Iris pigment epithelial cell (primary cell): ENCODE measurements around the gene MRPL40.
"Not testable (repeated sequence)": the region's sequence is repeated elsewhere in the genome, so short reads cannot be mapped to it uniquely, and the experiment has no call there.

Source experiments
- DNase-seq: peaks from one replicate; pipeline ENCODE4 v3.0.0-alpha.2; 2011; ENCODE audit warnings: low read depth

MRPL40 gene

DNA sequence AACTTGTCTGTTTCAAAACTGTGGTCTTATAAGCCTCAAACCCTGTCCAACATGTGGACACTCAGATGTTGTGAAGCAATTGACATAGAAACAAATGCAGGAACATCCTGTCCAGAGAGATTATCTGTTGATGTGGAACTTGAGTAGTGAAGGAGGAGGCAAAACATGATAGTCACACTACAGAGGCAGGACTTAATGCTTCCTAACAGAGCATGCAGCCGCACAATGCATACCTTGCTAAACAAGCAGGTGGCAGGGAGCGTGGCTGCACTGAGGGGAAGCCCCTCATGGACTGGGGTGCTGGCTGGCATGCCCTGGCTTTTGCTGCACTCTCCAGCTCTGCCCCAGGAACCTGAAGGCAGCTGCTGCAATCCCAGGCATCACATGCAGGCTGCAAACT, 9.8 kb downstream of the MRPL40 start:
- DNase-seq: peak; percentile 59

DNA sequence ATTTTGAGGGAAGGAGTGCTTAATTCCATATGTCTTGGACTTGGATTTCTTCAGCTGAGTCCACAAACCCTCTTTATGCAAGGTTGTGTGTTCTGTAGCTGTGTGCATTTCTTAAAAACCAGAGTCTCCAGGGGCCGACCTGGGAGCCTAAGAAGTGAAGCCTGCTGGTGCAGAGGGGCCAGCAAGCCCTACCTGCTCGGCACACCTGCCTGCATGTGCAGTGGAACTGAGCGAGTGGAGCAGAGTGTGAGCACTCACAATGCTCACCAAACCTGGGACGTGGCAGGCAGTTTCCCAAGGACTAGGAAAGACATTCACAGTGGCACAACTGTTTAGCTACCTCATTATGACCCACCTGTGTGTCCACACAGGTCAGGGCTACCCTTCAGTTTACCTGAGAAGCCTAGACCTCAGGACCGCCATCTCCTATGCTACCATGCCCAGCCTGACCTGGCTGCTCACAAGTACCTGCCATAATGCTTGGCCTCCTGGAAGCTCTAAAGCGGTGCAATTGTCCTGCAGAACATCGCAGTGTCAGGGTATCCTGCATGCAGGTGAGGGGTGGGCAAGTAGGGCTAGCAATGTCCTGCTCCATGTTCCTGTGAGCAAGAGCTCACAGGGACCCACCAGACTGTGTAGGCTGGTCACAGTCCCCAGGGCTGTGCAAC, 11.3 kb downstream of the MRPL40 start:
- no peak for DNase-seq

DNA sequence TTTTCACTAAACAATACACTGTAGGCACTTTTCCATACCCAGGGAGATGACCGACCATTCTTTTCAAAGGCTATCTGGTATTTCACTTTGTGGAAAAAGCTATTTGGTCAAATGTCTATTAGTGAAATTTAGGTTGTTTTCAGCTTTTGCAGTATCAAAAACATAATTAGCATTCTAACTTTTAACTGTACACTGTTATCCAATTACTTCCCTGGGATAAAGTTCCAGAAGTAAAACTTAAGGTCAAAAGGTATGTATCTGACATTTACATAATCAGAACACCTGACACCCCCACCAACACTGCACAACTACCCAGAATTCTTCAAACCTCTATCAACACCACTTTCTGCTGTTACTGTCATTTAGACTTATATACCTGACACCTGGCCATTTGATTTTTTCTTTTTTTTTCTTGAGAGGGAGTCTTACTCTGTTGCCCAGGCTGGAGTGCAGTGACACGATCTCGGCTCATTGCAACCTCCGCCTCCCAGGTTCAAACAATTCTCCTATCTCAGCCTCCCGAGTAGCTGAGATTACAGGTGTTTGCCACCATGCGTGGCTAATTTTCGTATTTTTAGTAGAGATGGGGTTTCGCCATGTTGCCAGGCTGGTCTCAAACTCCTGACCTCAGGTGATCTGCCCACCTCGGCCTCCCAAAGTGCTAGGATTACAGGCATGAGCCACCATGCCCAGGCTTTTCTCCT, 13.1 kb downstream of the MRPL40 start:
- not testable (repeated sequence) for DNase-seq

DNA sequence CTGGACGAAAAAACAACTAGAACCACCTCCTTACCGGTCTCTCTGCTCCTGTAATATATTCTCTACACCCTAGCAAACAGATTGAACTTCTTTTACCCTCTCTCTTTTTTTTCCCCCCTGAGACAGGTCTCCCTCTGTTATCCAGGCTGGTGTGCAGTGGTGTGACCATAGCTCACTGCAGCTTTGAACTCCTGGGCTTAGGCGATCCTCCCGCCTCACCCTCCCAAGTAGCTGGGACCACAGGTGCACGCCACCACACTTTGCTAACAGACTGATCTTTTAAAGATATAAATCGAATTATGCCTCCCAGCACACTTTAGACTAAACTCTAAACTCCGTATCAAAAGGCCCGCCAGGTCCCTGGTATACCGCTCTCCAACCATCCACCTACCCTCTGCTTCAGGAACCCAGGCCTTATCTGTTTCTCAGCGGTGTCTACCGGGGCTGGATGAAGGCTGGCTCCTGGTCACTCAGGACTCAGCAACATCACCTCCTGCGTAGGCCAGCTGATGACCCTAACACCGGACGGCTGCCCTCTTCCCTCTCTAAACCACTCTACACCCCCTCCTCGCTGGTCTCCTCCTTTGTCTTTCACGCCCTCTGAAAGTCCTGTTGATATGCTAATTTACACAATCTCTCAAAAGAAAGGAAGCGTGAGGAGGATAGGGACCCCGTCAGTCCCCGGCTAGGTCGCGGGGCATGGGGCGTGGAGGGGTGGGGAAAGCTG, 14.4 kb downstream of the MRPL40 start:
- peak; percentile 20 for DNase-seq

DNA sequence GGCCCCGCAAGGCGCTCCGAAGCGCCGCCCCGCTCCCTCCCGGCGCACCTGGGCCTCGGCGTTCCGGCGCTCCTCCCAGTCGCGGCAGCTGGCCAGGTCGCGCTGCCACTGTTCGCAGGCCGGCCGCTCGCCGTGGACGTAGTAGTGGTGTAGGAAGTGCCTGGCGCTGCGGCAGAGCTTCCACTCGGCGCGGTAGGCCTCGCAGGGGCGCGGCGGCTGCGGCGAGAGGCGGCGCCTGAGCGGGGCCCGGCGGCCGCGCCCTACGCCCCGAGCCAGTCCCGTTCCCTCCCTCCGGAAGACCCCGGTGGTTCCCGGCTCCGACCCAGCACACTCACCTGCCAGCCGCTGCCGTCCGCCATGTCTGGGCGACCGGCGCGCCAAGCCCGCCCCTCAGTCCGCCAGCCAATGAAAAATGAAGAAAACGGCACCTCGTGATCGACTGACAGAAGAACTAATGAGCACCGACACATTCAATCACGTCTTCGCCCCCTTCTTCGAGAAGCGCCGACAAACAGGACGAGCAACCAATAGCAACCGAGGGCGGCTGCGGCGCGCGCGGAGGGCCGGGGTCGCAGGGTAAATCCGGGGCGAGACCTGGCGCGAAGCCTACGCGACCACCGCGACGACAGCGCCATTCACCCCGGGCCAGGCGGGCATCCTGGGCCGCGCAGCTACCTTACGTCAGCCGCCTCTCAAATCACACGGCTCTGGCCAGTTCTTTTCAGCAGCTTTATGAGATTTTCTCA, 15.2 kb downstream of the MRPL40 start, which contains the start of gene C22orf39:
C22orf39 (minus strand) TSS at position 382 of the 746 bp plus-strand sequence; CDS start at position 359, 23 bp downstream.
- peak; percentile 95 for DNase-seq

DNA sequence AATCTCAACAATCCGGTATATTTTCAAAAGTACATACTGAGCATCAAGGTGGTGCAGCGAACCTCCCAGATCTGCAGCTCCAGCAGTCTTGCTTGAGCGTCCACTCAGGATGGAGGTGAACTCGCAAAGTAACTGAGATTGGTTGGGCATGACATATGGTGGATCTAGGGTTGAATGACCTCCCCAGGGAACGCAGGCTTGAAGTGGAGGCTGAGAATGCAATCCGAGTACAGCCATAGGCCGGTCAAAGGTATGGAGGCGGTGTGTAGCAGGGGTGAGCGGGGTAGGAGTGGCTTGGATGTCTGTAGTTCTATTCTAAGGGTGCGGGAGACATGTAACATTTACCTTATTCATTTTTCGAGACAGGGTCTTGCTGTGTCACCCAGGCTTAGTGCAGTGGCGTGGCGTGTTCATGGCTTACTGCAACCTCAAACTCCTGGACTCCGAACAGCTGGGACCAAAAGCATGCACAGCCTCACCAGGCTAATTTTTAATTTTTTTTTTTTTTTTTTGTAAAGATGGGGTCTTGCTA, 15.8 kb downstream of the MRPL40 start:
- peak; percentile 83 for DNase-seq

DNA sequence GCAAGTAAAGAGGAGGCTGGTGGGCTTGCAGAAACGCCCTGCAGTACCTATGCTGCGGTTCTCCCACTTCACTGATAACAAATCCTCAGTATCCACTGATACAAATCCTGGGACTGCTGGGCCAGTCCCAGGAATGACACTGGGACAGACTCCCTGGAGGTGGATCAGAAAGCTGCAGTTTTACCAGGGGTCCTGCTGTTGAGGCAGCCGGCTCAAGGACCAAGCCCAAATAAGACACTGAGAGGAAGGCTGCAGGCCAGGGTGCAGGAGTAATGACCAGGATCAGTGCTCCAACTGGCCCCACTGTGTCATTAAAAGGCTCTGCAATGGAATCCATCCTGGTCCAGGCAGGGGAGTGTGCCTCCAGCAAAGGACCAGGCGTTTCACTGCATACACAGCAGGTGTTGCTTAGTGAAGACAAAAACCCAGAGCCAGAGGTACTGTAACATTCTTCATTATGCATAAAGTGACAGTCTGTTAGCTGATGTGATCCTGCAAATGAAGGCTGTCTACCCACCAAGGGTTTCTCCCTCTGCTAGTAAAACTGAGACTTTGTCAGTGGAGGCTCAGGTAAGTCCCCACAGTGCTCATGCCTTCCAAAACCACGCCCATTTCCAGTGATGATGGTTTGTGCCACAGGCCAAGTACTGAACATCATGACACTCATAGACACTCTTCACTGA, 16.5 kb downstream of the MRPL40 start:
- no peak for DNase-seq

DNA sequence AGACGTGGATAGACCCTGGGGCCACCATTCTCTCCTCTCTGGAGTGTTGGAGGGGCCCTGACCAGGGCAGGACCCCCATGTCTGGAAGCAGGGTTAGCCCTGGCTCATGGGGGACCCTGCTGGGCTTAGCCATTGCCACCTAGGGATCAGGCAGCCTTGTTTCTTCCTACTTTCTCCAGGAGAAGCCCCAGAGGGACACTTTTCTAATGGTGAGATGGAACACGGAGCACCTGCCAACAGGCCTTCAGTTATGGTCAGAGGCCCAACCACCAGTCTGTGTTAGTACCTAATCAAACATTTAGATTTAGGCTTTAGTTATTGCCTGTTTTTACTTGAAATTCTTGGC, 17.1 kb downstream of the MRPL40 start:
- no peak for DNase-seq

DNA sequence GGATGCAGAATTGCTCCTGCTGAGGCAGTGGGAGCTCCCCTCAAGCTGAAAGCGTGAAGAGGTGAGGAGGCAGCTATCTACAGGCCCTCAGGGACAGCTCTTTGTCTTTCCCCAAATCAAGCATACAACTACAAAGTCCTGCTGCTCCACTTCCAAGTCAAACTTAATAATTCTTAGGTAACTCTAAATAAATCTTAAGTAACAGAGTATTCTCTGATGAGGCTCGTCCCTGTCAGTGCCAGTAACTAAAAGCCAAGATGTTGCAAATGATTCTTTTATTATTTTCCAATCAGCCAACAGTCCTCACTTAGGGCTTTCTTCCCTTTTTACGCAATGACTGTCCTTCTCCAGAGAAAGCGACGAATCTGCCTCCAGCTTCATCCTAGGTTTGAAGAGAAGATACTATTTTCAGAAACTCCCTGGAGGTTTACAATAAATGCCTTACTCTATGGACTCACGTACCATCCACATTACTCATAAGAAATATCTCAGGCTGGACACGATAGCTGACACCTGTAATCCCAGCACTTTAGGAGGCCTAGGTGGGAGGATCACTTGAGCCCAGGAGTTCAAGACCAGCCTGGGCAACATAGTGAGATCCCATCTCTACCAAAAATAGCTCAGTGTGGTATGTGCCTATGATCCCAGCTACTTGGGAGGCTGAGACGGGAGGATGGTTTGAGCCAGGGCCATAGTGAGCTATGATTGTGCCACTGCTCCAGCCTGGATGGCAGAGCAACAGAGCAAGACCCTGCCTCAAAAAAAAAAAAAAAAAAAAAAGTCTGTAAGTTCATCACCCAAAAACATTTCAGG, 18.2 kb downstream of the MRPL40 start:
- DNase-seq: no peak

DNA sequence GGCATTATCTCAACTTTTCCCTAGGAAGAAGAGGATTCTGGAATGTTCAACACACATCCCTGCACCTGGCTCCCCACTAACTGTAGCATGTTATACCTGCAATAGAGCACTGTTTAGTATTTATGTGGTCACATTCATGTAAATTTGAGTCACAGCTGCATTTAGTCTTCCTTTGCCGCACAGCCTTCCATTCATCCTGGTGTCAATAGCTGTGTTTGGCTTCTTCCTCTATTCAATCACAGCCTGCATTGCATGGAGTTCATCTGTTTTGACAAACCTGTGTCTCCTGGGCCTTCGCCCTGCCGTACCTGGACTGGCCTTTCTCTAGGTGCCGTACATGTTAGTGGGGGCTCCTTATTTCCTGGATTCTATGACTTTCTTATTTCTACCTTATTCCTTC, 19.2 kb downstream of the MRPL40 start:
- DNase-seq: no peak

DNA sequence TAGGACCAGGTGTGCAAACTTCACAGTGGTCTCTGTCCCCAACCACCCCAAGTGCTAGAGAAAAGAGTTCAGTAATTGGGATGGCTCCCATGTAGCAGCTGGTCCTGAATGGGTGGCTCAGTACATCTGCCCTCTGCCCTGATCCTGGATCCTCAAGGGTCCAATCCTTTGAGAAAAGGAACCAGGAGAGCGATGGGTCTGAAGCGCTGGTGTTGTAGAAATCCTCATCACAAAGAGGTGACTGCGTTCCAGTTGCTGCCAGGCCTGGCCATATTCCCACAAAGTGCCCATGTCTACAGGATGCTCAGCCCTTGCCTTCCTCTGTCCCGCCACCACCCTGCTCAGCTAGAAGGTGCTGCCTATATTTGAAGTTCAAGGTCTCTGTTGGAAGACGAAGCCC, 21.4 kb downstream of the MRPL40 start:
- no peak for DNase-seq

DNA sequence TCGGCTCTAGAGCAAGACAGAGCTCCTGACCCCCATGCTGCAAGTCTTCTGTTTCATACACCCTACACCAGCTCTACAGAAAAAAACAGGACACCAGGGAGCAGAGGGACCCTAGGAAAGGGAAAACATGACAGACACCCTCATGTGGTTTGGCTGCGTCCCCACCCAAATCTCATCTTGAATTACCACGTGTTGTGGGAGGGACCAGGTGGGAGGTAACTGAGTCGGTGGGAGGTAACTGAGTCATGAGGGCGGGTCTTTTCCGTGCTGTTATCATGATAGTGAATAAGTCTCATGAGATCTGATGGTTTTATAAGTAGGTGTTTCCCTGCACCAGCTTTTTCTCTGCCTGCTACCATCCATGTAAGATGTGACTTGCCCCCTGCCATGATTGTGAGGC, 21.8 kb downstream of the MRPL40 start:
- no peak for DNase-seq

DNA sequence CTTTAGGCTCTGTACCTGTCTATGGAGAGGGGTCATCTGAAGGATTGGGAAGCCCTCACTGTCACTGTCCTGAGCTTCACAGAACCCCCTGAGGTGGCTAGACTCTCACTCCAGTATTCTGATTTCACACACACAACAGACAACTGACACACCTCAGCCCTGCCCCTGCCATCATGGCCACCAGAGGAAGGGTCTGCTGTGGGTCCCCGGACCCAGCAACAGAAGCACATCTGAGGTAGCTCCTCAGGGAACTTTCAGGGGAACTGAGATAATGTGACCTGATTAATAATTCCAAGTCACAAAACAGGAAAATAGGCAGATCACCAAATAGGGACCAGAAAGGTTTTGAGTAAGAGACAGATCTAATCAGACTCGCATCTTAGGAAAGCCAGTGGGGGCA, 22.7 kb downstream of the MRPL40 start:
- DNase-seq: no peak

DNA sequence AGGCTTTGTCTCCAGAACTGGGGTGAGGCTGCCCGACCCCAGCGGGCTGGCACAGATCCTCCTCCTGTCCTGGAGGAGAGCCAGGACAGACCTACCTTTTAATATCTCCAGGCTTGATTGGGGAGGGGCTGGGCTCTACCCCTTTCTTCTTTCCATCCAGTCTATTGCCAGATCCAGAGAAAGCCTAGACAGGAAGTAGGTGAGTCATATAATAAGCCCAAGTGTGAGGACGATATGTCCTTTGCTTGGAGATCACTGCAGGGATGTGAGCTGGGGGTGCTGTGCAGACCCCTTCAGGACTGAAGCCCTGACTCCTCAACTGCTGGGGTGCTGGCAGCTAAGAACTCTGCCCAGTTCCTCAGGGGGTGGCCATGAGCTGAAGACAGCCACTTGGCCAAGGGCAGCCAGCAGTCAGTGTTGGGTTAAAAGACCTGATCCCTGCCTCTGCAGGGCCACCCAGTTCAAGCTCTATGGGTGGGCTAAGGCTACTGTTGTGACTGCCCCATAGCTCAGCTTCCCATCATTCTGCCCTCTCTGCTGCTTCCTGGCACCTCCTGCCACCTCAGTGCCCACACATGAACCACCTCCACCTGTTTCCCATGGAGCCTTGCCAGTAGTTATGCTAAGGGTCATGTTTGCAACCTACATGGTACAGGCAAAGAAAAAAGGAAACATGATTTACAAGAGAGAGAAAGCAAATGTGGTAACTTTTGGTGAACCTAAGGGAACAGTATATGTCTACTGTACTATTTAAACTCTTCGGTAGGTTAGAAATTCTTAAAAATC, 23.4 kb downstream of the MRPL40 start:
- DNase-seq: peak; percentile 59

DNA sequence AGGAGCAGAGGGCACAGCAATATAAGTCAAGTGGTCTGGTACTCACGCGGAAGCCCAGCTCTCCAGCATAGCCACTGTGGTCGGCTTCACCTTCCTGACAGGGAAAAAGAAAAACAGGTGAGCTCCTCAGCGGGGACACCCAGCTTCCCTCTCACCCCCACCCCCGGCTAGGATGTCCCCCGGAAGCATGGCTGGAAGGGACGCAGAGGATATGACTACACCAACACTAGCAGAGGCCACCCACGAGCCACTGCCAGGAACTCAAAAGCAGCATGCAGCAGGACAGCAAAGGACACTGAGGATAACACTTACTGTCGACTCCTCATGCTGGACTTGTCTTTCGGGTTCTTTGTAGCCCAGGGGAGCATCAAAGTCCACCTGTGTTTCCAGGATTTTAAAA, 24.2 kb downstream of the MRPL40 start:
- no peak for DNase-seq

DNA sequence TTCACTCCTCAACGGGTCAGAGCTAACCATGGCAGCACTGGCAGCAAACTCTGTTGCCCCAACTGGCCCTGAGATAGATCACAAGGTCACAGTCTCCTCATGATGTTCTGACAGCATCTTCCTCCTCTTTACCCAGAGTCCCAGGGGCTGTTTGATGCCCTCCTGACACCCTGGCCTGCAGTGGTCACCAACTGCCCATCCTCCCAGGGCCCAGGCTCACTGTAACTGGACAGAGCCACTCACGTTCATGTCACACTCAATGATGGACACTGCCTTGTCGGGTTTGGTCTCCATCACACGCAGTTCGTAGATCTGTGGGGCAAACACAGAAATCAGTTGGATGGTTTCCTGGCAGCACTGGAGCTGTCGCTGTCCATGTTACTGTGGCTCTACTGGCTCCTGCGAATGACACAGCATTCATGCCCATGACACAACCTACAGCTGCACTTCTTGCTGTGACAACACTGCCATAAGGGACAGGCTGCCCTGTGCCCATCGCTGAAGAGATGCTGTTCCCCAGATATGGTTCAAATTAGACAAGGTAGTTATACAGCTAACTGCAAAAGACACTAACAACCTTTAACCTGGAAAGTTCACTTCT, 25.6 kb downstream of the MRPL40 start:
- DNase-seq: no peak

DNA sequence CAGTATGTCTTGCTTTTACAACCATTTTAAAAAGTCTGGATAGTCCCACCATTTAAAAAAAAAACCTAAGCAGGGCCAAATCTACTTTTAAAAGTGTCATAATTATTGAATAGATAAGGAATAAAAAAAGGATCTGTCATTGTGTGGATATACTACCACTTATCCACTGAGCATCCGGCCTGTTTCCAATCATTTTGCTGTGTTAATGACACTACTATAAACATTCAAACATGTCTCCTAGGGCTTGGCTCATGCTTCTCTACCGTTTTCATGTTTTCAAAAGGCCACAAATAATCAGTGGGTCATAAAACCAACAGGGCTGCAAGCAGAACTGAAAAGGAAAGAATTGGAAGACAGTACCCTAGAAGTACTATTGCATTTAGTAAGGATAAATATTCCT, 27.7 kb downstream of the MRPL40 start:
- no peak for DNase-seq

DNA sequence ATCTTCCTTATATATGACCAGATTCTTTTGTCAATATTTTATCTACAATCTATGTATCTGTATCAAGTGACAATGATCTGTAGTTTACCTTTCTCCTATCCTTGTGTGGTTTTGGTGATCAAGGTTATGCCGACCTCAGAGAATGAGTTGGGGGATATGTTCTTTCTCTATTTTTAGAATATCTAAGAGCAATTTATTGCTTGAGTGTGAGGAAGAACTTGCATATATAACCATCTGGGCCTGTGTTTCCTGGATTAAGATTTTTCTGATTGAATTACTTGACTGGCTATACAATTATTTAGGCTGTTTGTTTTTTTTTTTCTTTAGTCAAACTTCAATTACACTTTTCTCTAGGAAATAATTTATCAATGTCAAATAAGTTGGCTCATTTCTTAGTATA, 29.2 kb downstream of the MRPL40 start:
- DNase-seq: no peak

DNA sequence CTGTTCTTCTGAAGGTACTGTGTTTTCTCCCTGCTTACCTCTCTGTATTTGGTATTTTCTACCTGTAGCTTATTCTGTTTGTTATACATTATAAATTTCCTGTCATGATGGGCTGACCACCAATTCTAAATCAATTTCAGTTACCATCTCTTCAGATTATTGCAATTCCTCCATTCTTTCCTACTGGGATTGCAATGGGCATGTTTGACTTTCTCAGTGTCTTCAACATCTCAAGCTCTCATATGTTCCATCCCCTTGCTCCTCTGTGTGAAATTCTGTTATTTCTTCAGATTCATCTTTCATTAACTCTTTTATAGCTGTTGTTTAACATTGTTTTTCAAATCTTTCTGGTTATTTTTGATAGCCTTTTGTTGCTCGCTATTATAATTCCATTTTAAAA, 30.7 kb downstream of the MRPL40 start:
- no peak for DNase-seq
